Measurements from ENCODE around the gene MRPL51.
"Not testable (repeated sequence)": the region's sequence is repeated elsewhere in the genome, so short reads cannot be mapped to it uniquely, and the experiment has no call there.

Gene MRPL51

DNA sequence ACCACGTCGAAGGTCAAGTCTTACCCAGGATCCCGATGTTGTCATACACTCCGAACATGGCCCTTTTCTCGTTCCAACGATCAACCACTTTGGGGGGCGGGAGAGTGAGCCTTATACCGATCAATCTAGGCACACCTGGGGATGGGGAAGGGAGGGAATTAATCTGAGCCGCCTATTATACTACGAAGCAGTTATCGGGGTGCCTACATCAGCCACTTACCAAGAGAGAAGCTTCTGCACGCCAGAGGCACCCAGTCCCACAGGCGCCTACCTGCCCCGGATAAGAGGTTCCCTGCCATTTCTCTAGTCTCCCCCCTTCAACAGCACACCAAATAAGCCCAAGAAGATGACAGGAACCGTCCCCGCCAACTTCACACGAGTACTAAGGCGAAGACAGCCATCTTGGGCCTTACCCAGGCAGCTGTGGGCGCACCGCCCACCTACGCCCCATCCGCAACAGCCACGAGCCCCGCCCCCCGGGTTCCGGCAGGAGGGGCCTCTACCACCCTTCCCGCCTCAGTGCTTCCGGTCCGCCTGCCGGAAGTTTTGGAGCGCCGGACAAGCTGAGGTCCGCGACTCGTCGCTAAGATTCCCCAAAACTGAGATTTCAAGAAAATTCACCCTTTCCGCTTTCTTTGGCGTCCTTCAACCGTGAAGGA, at the start of gene MRPL51:
Gene MRPL51 (minus strand): TSS at position 425 of the 659 bp plus-strand sequence. CDS start 126 bp downstream, at position 299.
- DNase-seq (ENCODE audit: extremely low spot score, insufficient read length, low read depth) (peak; percentile 88), FAIRE-seq (no peak)

DNA sequence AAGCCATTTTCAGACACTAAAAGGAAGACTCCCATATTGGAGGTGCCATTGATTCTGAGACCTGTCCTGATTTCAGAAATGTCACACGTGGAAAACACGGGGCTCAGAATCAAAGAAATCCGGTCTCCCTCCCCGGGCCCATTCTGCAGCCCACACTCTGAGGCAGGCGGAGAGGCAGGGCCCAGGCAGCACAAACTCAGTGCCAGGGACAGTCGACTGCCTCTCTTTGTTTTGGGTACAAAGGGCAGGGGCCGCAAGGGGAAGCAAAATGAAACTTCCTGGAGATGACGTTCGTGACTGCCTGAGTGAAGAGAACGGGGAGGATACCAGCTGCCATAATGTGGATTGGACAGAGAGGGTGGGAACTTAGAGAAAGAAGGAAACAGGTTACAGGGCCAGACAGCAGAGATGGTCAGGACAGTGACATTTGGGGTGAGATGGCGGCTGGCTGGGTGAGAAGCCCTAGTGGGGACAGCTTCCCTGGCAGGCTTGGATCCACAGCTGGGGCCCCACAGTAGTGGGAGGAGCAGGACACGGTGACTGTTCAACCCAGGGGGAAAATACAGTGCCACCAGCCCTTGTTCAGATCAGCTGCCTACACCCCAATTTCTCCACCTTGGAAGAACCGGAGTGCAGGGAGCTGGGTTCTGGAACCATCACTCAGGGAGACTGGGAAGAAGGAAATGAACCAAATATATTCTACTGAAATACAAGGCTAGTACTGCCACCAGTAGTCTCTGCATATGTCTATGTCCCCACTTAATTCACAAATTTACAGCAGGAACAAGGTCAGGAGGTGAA, 49.3 kb upstream of the MRPL51 start:
- no peak for DNase-seq (ENCODE audit: extremely low spot score, insufficient read length, low read depth)
- no peak for FAIRE-seq

DNA sequence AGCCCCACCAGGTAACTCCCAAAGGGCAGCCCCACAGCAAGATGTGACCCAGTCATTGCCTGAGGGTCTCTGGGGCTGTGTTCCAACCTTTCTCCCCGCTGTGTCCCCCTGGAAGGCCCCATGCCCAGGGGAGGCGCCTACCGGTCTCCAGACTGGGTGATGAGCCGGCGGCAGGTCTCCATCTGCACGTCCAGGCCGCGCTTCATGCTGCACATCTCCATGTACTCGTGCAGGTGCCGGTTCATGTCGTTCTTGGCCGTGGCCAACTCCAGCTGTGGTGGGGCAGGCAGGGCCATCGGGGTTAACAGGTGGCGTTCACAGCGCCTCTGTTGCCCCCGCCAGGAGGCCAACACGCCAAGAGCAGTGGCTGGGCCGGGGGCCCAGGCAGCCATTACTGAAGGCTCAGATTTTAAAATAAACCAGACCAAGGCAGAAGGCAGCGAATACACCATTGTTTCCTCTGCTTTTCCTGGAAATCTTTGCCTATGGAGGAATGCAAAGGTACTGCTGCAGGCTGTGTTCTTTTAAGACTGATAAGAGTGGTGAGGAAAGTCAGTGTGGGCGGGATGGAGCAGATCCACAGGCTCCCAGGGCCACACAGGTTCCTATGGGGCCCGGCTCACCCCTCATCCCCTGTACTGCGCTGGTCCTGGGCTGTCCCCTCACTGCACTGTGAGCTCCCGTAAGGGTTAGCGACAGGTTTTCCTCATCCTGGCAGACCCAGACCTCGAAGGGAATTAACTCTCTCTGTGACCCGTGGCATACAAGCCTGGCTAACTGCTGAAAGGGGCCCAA, 48.5 kb upstream of the MRPL51 start:
- no peak for FAIRE-seq

DNA sequence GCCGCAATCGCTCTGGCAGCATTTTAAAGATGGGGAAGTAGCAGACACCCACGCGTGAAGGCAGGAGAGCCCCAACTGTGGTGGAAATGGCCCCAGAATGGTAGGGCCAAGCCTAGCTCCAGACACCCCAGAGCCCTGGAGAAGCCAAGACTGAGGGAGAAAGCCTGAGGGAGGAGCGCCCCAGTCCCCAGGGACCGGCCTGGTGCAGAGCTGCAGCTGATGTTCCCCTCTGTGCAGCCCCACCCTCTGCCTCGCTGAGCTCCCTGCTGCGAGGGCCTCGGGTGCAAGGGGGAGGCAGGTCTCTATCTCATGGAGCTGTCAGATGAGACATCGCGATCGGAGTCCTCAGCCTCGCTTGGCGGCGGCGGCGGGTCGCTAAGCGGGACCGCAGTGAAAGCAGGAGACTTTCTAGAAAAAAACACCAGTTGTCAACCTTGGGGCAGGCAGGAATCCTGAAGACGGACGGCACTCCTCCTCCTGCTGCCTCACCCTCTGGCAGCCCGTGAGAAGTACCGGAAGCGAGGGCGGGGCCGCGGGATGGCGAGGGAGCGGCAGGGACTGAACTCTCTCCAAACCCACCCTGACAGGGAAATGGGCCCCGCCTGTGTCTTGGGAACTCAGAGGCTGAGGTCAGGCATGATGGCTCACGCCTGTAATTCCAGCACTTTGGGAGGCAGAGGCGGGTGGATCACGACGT, 47.3 kb upstream of the MRPL51 start:
- no peak for DNase-seq (ENCODE audit: extremely low spot score, insufficient read length, low read depth)
- no peak for FAIRE-seq

More for the DNA sequence above, 48.5 kb upstream of the MRPL51 start:
- no peak for DNase-seq (ENCODE audit: extremely low spot score, insufficient read length, low read depth)

DNA sequence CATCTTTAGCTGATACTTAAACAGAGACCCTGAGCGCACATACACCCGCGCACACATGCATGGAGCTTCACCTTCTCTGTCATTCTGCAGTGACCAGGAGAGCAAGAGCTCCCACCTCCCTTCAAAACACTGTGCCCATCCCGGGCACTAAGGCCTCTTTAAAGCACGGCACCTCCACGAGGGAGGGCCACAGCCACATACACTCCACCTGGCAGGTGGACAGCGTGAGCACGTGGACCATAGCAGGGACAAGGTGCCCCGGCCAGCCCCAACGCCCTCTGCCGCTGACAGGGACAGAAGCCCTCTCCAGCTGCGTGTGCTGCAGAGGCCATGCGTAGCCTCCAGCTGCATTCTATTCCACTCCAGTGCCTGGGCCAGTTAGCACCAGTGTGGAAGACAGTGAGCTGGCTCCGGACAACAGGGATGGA, 46.7 kb upstream of the MRPL51 start:
- no peak for FAIRE-seq
- no peak for DNase-seq (ENCODE audit: extremely low spot score, insufficient read length, low read depth)

DNA sequence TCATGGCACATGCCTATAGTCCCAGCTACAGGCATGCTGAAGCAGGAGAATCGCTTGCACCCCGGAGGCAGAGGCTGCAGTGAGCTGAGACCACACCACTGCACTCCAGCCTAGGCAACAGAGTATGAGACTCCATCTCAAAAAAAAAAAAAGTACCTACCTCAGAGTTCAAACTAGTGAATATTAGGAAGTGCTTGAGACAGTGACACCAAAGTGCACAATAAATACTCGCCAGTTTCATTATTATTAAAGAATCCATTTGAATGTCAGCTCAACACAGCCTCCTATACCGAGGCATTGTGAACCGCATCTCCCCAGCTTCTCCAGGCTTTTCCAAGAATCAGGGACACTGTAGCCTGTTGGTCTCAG, 46.2 kb upstream of the MRPL51 start:
- no peak for DNase-seq (ENCODE audit: extremely low spot score, insufficient read length, low read depth)
- FAIRE-seq = no peak

GRCh38 chr12:6538420-6539313, 45.6 kb upstream of the MRPL51 start:
- FAIRE-seq (no peak), DNase-seq (ENCODE audit: extremely low spot score, insufficient read length, low read depth) (no peak)

DNA sequence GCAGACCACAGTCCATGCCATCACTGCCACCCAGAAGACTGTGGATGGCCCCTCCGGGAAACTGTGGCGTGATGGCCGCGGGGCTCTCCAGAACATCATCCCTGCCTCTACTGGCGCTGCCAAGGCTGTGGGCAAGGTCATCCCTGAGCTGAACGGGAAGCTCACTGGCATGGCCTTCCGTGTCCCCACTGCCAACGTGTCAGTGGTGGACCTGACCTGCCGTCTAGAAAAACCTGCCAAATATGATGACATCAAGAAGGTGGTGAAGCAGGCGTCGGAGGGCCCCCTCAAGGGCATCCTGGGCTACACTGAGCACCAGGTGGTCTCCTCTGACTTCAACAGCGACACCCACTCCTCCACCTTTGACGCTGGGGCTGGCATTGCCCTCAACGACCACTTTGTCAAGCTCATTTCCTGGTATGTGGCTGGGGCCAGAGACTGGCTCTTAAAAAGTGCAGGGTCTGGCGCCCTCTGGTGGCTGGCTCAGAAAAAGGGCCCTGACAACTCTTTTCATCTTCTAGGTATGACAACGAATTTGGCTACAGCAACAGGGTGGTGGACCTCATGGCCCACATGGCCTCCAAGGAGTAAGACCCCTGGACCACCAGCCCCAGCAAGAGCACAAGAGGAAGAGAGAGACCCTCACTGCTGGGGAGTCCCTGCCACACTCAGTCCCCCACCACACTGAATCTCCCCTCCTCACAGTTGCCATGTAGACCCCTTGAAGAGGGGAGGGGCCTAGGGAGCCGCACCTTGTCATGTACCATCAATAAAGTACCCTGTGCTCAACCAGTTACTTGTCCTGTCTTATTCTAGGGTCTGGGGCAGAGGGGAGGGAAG, 44.7 kb upstream of the MRPL51 start:
- peak; percentile 74 for FAIRE-seq
- DNase-seq (ENCODE audit: extremely low spot score, insufficient read length, low read depth) = not testable (repeated sequence)

GRCh38 chr12:6536894-6537579, 44.0 kb upstream of the MRPL51 start:
- DNase-seq (ENCODE audit: extremely low spot score, insufficient read length, low read depth) (no peak), FAIRE-seq (no peak)

GRCh38 chr12:6535960-6536847, 43.1 kb upstream of the MRPL51 start:
- FAIRE-seq = no peak
- DNase-seq (ENCODE audit: extremely low spot score, insufficient read length, low read depth) = no peak

DNA sequence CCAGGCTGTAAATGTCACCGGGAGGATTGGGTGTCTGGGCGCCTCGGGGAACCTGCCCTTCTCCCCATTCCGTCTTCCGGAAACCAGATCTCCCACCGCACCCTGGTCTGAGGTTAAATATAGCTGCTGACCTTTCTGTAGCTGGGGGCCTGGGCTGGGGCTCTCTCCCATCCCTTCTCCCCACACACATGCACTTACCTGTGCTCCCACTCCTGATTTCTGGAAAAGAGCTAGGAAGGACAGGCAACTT, 42.6 kb upstream of the MRPL51 start:
- DNase-seq (ENCODE audit: extremely low spot score, insufficient read length, low read depth) (no peak), FAIRE-seq (no peak)

GRCh38 chr12:6534945-6535696, 42.1 kb upstream of the MRPL51 start:
- peak; percentile 31 for FAIRE-seq
- DNase-seq (ENCODE audit: extremely low spot score, insufficient read length, low read depth) = no peak

DNA sequence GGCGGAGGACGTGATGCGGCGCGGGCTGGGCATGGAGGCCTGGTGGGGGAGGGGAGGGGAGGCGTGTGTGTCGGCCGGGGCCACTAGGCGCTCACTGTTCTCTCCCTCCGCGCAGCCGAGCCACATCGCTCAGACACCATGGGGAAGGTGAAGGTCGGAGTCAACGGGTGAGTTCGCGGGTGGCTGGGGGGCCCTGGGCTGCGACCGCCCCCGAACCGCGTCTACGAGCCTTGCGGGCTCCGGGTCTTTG, 41.6 kb upstream of the MRPL51 start:
- FAIRE-seq (no peak), DNase-seq (ENCODE audit: extremely low spot score, insufficient read length, low read depth) (no peak)

GRCh38 chr12:6533923-6534694, 41.0 kb upstream of the MRPL51 start, which contains the start of gene GAPDH:
GAPDH (plus strand) TSS chr12:6534517; CDS start chr12:6534833, 316 bp downstream.
- peak; percentile 87 for DNase-seq (ENCODE audit: extremely low spot score, insufficient read length, low read depth)
- peak; percentile 86 for FAIRE-seq

- FAIRE-seq (no peak), DNase-seq (ENCODE audit: extremely low spot score, insufficient read length, low read depth) (no peak)
Measured at GRCh38 chr12:6533653-6533922, 40.5 kb upstream of the MRPL51 start.

All from GM18507 (cell line).